GM18502 (cell line): ENCODE results near the gene STRBP.

Source experiments
- ATAC-seq: cut with Tn5 transposase; IDR thresholded peaks from one replicate; pipeline ENCODE4 v1.9.1; 2021; ENCODE audit warnings: mild to moderate bottlenecking; ENCODE audit not compliant: unreplicated experiment, poor library complexity

STRBP gene

DNA sequence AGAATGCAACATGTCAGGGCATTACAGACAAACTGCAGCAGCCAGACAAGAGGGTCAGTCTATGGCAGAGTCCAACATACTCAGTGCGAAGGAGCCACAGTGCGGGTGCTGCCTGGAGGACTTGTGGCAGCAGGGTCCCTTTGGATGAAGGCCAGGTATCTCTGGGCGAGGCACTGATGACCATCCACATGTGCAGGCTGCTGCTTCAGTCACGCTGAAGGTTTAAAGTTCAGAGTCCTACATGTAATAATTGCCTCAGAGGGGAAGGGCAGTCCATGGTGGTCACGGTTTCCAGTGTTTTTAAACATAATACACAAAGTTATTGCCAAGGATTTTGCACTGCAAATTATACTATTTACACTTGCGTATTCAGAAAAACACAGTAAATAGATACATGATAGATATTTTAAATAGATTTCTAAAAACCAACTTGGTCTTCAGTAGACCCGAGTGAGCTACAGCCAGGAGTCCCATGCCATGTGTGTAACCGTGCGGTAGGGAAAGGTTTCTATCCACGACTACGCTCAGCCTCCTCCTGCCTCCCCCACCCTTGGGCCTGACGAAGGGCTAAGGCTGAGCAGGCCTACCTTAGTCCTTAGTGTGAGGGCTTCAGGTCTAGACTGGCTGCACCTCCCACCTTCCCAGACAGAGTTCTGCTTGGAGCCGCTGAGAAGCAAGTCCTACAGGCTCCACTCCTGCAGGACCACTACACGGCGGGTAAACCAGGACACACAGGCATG lies 158.7 kb downstream of the STRBP start:
- ATAC-seq, result no peak

DNA sequence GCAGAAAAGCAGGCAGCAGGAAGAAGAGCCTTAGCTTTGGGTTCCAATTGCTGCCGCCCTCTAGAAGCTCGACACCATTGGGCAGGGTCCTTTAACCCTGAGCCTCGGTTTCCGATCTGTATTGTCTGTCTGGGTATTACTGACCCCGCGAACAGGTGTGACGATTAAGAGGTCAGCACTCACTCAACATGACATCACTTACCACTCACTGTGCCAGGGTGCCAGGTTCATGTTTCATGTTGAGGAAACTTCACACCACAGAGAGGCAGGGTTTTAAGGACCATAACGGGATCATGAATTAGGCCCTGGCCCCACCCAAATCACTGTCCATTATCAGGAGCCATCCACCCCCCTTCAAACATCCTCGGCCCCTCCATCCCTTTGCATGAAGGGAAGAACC lies 159.4 kb downstream of the STRBP start:
- ATAC-seq, result no peak

DNA sequence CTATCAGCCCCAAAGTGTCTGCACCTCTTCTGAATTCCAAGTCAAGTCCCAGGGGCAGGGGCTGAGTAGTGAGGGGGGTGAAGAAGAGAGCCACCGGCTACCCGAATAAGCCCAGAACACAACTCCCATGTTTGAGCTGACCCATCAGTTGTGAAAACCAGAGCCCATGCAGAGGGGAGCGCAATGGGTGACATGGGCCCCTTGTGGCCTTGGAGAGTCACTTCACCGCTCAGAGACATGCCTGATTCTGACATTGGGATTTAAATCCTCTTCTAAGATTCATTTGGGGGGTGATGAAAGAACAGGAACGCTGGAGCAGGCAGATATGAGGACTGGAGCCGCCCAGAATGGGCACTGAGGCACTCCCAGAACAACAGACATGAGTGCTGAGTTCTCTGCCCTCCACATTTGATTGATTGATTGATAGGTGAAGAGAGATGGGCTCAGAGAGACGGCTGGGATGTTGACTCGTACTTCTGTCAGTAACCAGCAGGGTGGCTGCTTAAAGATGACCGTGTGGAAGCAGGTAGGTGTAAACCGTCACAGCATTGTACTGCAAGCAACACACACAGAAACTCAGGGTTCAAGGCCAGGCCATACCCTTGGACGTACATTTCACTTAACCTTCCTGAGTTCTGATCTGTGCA lies 160.6 kb downstream of the STRBP start:
- no peak for ATAC-seq

DNA sequence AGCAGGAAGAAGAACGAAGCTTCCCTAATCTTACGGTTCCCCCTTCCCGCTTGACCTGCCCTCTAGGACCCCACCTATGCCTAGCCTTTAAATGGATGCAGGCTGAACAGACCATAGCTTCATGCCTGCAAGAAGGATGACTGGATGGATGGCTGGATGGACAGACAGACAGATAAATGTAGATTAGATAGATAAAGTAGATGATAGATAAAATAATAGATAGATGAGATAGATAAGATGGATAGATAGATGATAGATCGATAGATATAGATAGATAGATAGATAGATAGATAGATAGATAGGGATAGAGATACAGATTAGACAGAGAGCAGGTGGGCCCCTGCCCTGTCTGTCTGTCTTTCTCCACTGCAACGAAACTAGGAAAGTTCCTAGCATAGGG lies 162.9 kb downstream of the STRBP start:
- no peak for ATAC-seq

DNA sequence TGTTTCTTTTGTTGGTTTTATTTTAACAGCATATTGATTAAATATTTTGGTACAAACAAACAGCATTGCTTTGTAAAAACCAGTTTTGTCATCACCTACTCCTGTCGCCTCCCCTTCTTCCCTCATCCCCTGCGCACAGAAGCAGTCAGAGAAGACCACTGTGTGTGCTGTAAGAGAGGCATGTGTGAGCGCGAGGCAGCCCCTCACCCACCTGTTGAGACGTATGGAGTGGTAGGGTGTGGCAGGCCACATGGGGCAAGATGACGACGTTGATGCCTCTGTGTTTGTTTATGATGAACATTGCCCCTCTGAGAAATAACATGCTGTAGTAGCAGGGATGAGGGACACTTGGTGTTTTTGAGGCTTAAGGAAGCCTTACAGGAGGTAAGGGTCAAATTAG lies 163.6 kb downstream of the STRBP start:
- no peak for ATAC-seq

DNA sequence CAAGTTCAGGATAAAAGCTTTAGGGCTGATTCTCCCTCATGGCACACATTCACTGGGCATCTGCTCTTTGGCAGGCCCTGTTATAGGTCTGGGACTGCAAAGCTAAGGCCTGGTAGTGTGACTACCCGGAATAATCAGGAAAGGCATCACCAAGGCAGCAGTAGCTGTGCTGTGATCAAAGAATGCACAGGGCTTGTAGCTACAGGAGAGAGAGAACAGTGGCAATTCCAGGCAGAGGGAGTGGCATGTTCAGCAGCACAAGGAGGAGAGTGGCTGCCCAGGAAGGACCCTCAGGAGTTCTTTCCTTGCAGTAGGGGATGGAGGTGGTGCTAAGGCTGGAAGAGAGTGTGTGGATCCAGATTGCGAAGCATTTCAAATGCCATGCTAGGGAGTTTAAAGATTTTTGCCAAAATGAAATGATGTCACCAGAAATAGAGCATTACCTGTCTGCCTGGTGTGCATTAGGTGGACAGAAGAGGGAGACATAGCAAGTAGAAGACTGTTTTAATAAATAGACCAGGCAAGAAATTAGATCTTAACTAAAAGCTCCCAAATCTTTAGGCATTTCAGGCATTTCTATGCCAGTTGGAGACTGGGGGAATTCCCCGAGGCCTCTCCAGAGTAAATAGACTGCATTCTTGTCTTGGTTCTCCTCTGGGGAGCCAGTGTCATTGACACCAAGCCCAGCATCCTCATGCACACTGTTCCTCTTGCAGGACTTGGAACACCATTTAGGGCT lies 165.8 kb downstream of the STRBP start:
- no peak for ATAC-seq

DNA sequence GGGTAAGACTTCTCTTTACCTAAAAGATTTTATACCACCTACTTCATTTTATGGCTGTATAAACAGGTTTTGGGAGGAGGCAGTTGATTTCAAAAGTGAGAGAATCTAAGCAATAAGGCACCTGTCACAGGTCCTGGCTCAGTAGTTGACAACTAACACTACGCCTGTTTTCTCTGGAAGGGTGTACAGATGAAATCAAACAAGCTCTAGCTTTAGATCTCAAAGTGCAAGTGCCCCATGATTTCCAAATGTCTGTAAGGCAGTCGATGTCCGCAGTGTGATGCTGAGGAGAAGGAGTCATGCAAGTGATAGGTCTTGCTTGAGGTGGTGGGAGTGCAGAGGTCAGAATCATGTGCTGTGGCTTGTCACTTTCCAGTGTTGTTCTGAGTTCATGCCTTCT lies 168.8 kb downstream of the STRBP start:
- no peak for ATAC-seq

DNA sequence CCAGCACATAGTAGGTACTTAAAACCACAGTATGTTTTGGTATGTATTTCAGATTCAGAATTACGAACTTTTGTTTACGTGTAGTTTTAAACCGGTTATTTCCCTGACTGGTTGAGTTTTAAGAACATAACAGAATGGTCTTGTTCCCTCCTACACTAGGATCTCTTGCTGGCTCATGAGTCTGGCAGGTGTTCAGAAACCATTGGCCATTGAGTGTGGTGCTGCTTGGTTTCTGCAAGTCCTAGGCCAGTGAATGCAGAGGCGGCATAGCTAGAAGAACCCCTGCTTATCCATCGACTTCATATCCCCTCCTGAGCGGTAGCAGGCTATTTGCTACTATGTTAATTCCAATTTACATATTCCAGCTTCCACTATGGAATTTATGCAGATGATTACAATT lies 169.3 kb downstream of the STRBP start:
- no peak for ATAC-seq

DNA sequence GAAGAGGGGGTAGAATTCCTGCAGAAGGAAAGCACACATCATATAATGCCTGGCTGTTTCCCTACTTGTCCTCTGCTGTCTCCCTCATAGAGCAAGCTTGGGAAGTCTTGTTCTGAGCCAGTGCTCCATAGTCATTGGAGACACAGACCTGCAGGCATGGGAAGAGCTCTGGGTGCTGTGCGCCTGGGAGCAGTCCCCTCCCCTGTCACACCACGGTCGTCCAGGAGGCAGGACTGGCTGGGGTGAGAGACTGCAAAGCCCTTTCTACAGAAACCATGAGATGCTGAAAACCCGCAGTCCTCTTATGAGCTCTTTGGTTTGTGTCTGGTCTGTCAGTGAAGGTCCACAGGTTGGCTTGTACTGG lies 170.3 kb downstream of the STRBP start:
- no peak for ATAC-seq

DNA sequence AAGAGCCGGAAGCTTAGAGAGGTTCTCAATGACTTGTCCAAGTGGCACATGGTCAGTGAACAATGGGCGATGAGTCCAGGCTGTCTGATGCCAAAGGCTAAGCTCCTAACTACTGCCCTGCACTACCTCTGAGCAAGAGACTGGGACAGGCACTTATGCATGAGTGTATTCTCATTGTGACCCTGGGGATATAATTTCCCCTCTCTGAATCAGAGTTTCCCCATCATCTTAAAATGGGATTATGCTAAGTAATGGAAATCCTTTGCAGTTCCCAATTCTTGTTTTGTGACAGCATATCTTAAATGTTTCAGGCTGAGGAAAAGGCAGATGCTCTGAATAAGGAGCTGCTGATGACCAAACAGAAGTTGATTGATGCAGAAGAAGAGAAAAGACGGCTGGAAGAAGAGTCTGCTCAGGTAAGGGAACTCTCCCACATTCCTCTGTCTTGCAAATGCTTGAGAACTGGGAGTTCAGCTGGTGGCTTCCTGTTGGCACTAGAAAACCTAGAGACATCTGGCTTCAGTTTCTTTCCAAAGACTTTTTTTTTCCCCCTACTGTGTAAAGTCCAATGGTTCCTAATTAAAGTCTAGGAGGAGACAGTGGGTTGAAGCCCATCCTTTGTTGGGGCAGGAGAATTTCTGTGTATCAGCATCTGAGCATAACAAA lies 170.8 kb downstream of the STRBP start:
- no peak for ATAC-seq

DNA sequence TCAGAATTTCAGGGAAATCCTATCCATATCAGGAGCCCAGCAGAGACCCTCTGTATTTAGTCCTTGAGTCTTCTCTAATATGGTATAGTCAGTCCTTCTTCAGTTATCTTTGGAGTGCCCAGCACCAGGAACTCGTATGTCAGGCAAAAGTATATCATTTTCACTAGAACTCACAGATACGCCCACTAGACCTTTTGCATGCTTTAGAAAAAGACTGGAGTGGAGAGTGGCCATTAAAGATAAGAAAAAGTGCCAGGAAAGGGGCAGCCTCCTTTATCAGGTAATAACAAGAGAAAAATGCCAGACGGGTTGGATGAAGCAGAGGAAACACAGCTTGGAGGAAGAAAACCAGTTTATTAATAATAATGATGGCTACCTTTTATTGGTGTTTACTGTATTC lies 171.4 kb downstream of the STRBP start:
- ATAC-seq, result no peak

DNA sequence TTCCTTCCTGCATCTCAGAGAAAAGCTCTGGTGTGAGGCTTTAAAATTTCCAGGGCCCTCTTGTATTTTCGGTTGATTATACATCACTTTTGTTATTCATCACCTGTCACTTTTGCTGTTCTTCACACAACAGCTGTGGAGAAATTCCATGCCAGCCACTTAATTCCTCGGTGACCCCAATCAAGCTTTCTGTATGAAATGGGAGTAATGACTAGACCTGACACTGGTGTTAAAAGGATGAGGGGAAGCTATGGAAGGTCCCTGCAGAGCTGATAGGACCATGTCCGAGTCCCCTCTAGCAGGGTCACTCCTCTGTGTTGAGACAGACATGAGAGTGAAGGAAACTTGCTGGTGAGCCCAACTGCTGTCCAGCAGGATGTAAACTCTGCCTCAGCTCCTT lies 175.2 kb downstream of the STRBP start:
- no peak for ATAC-seq

DNA sequence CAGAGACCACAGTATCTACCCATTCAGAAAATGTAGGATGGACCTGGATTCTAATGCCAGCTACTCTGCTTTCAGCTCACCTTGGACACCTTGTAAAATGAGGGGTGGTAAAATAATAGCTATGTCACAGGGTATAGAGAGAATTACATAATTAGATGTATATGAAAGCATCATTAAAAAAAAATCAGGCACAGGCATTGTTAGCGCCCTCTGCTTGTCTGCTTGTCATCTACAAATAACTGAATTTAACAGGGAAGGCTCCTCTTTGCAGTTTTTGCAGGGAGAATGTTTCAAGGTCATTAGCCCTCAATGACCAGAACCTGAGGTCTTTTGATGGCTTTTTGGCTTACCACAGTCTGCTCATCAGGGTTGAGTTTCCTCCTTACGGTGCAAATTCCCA lies 176.9 kb downstream of the STRBP start:
- ATAC-seq, result no peak

DNA sequence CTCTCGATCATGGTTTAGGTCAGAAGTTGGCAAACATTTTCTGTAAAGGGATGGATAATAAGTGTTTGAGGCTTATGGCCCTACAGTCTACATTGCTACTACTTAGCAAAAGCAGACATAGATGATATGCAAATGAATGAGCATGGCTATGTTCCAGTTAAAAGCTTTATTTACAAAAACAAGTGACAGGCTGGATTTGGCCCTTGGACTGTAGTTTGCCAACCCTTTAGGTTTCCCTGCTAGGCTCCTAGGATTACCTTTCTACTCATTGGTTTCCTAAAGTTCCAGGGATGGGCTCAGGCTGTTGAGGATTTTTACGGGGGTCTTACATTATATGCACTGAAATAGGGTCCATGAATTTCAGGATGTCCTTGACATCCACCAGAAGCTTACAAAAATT lies 177.4 kb downstream of the STRBP start:
- ATAC-seq, result no peak

DNA sequence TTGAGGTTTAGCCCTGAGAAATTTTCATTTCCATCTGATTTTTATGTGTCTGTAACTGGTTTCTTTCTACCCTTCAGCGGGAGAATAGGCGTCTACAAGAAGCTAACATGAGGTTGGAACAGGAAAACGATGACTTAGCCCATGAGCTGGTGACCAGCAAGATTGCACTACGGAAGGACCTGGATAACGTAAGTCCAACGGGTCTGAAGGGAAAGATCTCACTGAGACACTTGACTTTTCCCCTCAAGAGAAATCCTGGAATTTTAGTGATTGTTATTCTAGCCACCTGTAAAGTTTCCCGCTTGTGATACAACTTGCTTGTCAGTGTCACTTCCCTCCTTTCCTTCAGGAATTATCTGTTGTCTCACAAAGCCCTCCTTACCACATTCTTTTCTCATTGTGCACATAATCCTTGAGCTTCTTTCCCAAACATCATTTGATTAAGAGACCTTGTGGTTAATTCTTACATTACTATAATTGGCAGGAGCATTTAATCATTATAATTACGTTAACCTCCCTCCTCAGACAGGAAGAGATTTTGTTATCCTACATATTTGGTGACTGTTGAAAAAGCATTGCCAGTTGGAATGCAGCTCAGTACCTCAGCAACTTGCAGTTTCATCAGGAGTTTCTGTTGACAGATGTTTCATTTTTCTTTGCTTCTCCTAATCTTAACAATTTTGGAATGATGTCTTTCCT lies 178.0 kb downstream of the STRBP start:
- no peak for ATAC-seq

DNA sequence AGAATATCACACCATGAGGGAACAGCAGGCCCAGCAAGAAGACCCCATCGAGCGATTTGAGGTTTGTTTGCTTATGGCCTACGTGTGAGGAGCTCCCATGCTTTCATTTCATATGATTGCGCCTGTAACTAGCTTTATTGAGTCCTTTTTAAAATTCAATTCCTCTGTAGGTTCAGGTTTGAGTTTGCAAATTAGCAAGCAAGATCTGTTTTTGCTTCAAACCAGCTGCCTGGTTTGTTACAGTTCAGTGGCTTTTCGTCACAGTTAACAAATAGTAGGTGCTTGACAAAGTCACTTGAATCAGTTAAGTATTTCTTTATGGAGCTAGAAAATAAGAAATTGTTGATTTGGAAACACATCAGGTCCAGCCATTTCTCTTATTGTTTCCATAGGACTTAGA lies 178.6 kb downstream of the STRBP start:
- no peak for ATAC-seq

DNA sequence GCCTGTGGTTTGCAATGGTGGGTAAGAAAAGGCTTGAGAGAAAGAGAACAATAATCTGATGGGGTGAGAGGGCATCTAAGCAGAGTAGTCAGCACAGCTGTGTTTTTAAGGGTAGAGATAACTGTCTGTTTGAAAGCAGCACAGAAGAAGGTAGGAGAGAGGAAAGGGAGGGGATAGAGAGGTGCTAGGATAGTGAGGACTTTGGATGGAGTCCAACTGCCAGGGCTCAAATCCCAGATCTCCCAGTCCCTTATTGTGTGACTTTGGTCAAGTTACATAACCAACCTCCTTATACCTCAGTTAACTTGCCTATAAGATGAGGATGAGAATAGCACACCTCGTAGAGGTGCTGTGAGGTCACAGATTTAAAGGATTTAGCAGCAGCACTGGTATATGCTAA lies 179.3 kb downstream of the STRBP start:
- no peak for ATAC-seq

DNA sequence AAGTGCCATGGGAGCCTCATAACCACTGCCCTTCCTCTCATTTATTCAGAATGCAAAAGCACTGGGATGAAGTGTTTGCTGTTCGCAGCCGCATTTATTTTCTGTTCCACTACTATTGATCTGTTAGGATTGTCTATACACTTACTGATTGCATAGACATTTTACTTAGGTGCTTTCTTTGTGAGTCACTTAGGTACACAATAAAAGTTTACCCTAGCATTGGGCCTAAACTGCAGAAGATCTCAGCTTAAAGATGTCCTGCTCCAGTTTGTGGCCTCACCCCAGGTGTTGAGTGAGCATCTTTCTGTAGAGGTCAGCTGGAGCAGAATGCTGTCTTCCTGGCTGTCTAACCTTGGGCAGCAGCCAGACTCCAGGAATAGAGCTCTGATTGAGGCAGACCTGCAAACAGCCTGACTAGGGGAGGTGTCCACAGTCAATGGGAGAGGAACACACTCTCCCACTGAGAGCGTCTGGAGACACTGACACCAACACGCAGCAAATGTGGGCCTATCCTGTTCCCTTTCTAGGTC lies 181.0 kb downstream of the STRBP start:
- ATAC-seq, result no peak

DNA sequence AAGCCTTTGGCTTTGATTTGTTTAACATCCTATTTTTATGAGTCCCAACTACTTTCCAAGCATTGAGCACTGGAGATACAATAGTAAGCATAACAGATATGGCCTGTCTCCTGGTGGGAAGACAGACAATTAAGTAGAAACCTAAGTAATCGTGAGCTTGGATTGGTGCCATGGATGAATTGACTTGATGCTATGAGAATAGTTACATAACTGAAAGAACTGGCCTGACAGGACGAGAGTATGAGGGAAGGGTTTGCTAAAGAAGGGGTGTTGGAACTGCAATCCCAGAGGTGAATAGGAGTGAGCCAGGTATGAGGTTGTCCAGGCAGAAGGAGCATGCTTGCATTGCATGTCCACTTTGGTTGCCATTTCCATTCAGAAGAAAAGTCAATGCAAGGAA lies 182.5 kb downstream of the STRBP start:
- ATAC-seq, result no peak

DNA sequence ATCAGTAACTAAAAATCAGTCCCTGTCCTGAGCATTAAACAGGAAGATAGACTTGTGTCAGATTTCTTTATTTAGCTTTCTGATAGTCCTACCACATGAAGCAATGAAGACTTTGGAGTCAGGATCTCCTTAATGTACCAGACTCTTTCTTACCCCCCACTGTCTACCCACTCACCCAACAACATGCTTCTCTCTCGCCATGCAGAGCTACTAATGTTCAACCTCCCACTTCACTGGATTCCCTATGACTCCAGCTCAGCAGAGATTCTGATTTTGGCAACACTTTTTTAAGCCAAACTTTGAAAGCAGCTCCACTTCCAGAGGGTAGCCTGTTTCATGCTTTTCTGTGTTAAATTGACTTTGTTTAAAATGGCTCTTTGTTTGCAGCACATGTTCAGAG lies 184.1 kb downstream of the STRBP start:
- no peak for ATAC-seq
